ENCODE measurements around the gene RRP1. TPM values are rescaled to one million over a fixed set of nuclear protein-coding genes. Genes with fewer than 3 reads are reported as not detected.
A peak's percentile ranks its signal among the peaks of the same experiment; 100 is the strongest.

Gene RRP1
- total RNA-seq, 1 donor: 16.8 TPM

GRCh38 chr21:43770066-43770655 lies 19.2 kb upstream of the RRP1 start:
- DNase-seq (ENCODE audit: low read depth): no peak
- H3K4me3 ChIP-seq (ENCODE audit: low read depth, low read length): no peak overlapping the region
- TF ChIP-seq, protein P1, sequence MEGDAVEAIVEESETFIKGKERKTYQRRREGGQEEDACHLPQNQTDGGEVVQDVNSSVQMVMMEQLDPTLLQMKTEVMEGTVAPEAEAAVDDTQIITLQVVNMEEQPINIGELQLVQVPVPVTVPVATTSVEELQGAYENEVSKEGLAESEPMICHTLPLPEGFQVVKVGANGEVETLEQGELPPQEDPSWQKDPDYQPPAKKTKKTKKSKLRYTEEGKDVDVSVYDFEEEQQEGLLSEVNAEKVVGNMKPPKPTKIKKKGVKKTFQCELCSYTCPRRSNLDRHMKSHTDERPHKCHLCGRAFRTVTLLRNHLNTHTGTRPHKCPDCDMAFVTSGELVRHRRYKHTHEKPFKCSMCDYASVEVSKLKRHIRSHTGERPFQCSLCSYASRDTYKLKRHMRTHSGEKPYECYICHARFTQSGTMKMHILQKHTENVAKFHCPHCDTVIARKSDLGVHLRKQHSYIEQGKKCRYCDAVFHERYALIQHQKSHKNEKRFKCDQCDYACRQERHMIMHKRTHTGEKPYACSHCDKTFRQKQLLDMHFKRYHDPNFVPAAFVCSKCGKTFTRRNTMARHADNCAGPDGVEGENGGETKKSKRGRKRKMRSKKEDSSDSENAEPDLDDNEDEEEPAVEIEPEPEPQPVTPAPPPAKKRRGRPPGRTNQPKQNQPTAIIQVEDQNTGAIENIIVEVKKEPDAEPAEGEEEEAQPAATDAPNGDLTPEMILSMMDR (IDR thresholded peaks at IDR 0.05; ENCODE audit: insufficient read depth, low read depth, low read length): no peak

GRCh38 chr21:43771199-43771675 lies 18.1 kb upstream of the RRP1 start:
- no peak overlapping the region for H3K4me3 ChIP-seq (ENCODE audit: low read depth, low read length)
- no peak for DNase-seq (ENCODE audit: low read depth)
- TF ChIP-seq, protein P1 (IDR thresholded peaks at IDR 0.05; ENCODE audit: insufficient read depth, low read depth, low read length): no peak

DNA sequence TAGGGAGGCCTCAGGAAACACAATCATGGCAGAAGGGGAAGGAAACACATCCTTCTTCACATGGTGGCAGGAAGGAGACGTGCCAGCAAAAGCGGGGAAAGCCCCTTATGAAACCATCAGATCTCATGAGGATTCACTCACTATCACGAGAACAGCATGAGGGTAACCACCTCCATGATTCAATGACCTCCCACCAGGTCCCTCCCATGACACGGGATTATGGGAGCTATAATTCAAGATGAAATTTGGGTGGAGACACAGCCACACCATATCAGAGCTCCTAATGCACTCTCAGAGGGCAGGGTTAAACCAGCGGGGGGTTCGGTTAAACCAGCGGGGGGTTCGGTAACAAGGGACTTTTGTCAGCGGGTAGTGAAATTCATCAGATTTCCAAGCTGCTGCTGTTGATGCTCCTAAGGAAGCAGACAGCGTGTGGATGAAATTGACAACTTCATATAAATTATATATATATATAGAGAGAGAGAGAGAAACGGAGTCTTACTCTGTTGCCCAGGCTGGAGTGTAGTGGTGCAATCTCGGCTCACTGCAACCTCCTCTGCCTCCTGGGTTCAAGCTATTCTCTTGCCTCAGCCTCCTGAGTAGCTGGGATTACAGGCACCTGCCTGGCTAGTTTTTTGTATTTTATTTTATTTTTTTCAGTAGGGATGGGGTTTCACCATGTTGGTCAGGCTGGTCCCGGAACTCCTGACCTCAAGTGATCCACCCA lies 17.5 kb upstream of the RRP1 start:
- no peak for DNase-seq (ENCODE audit: low read depth)
- TF ChIP-seq, protein P1 (IDR thresholded peaks at IDR 0.05; ENCODE audit: insufficient read depth, low read depth, low read length): no peak
- no peak overlapping the region for H3K4me3 ChIP-seq (ENCODE audit: low read depth, low read length)

DNA sequence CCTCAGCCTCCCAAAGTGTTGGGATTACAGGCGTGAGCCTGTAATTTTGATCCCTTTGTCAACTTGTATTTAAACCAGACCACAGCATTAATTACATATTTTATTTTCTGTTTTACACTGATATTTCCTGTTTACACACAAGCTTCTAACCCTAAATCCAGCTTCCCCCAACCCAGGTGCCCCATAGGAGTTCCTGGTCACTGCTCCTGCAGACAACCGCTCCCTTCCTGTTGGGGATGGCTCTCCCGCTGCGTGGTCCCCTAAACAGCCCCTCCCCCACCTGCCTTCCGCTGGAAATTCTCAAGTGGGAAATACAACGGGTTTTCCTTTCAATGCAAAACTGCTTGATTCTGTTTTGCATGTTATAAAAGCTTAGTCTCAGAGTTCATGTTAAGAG lies 17.0 kb upstream of the RRP1 start:
- TF ChIP-seq, protein P1 (IDR thresholded peaks at IDR 0.05; ENCODE audit: insufficient read depth, low read depth, low read length): no peak
- H3K4me3 ChIP-seq (ENCODE audit: low read depth, low read length): no peak overlapping the region
- DNase-seq (ENCODE audit: low read depth): no peak

GRCh38 chr21:43774163-43774562 lies 15.2 kb upstream of the RRP1 start:
- no peak overlapping the region for H3K4me3 ChIP-seq (ENCODE audit: low read depth, low read length)
- TF ChIP-seq, protein P1 (IDR thresholded peaks at IDR 0.05; ENCODE audit: insufficient read depth, low read depth, low read length): no peak
- no peak for DNase-seq (ENCODE audit: low read depth)

DNA sequence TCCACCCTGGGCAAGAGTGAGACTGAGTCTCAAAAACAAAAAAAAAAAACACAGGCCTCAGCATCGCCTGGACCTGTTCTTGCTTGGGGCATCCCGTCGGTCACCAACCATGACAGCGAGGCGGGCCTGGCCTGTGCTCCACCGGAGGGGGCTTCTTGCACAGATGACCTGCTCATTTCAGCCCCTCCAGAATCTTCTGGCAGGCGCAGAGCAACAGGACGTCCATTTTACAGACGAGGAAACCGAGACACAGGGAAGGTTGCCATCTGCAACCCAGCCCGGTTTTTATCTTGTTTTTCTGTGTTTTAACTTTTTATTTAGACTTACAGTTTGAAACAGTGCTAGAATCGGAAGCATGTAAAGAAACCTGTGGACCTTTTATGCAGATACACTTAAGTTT lies 14.2 kb upstream of the RRP1 start:
- TF ChIP-seq, protein P1 (IDR thresholded peaks at IDR 0.05; ENCODE audit: insufficient read depth, low read depth, low read length): no peak
- peak overlapping the region; percentile 83 for H3K4me3 ChIP-seq (ENCODE audit: low read depth, low read length)
- DNase-seq (ENCODE audit: low read depth): no peak

Data from fibroblast of villous mesenchyme (primary cell).